NT2/D1 (cell line): ENCODE data around the gene FLYWCH2.

Experiments
- YY1 ChIP-seq: IDR thresholded peaks from 2 replicates; pipeline ENCODE4 v1.6.1; 2011; ENCODE audit not compliant: insufficient read length, insufficient read depth
- ZNF274 ChIP-seq: IDR thresholded peaks from 2 replicates; pipeline ENCODE4 v1.6.1; 2011; ENCODE audit warnings: mild to moderate bottlenecking, low read depth, low read length

DNA sequence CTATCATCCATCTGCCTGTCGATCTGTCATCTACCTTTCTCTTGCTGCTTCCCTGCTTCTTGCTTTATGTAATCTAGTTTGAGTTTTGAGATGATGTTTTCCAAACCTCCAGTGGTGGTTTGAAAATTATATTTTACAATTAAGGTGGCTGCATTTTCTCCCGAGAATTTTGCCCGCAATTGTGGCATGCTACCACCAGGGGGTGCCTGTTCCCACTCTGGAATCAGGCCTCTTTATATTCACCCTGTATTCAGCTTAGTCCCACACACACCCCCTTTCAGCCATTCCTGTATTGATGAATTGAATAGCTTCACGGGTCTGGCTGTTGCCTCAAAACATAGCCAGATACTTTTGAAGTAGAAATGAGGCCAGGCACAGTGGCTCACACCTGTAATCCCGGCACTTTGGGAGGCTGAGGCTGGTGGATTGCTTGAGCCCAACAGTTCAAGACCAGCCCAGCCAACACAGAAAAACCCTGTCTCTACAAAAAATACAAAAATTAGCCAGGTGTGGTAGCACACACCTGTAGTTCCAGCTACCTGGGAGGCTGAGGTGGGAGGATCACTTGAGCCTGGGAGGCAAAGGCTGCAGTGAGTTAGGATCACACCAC is 28.2 kb upstream of the FLYWCH2 start:
- TF ChIP-seq YY1 (no peak), ZNF274 (no peak)
